GM19351 (cell line): ENCODE measurements around the gene CLDN6.

Source experiments
- ATAC-seq: cut with Tn5 transposase; IDR thresholded peaks from one replicate; pipeline ENCODE4 v1.9.1; 2021; ENCODE audit warnings: mild to moderate bottlenecking, moderate library complexity; ENCODE audit not compliant: unreplicated experiment

The CLDN6 gene

GRCh38 chr16:3029491-3030221, 11.7 kb upstream of the CLDN6 start:
- ATAC-seq: no peak

- no peak for ATAC-seq
These were observed 10.8 kb upstream of the CLDN6 start for GRCh38 chr16:3028716-3029319.

GRCh38 chr16:3027983-3028715, 10.2 kb upstream of the CLDN6 start:
- no peak for ATAC-seq

- no peak for ATAC-seq
These were observed 9.5 kb upstream of the CLDN6 start for GRCh38 chr16:3027489-3027795.

GRCh38 chr16:3026609-3027488, 8.9 kb upstream of the CLDN6 start:
- no peak for ATAC-seq

- no peak for ATAC-seq
These were observed 8.0 kb upstream of the CLDN6 start for GRCh38 chr16:3026003-3026378.

GRCh38 chr16:3025032-3026002, 7.3 kb upstream of the CLDN6 start:
- no peak for ATAC-seq

GRCh38 chr16:3023669-3024478, 5.9 kb upstream of the CLDN6 start, which contains the start of the genes HCFC1R1 and THOC6:
Gene HCFC1R1, minus strand, starts transcription at chr16:3023942. Its CDS starts 1 bp downstream, at chr16:3023941.
Gene THOC6, plus strand, starts transcription at chr16:3024035. Its CDS starts 292 bp downstream, at chr16:3024327.
- peak; percentile 74 for ATAC-seq

- ATAC-seq: no peak
These were observed 5.4 kb upstream of the CLDN6 start for GRCh38 chr16:3023415-3023668.

- ATAC-seq: no peak
These were observed 4.9 kb upstream of the CLDN6 start for GRCh38 chr16:3022684-3023414.

GRCh38 chr16:3022208-3022683, 4.3 kb upstream of the CLDN6 start:
- ATAC-seq: no peak

- no peak for ATAC-seq
These were observed 3.6 kb upstream of the CLDN6 start for GRCh38 chr16:3021449-3022207.

GRCh38 chr16:3020604-3021448, 2.8 kb upstream of the CLDN6 start:
- ATAC-seq: no peak

- ATAC-seq: no peak
These were observed 2.2 kb upstream of the CLDN6 start, which contains the start of gene TNFRSF12A for GRCh38 chr16:3020247-3020603. Gene TNFRSF12A, plus strand, starts transcription at chr16:3020368. Its CDS starts 30 bp downstream, at chr16:3020398.

GRCh38 chr16:3019594-3020246, 1.7 kb upstream of the CLDN6 start:
- no peak for ATAC-seq

- no peak for ATAC-seq
These were observed 639 bp downstream of the CLDN6 start for GRCh38 chr16:3017344-3017743.
